SK-N-SH (cell line): ENCODE measurements around the gene CCNO. TPM values are rescaled to one million over a fixed set of nuclear protein-coding genes. Genes with fewer than 3 reads are reported as not detected.

Source experiments
- CTCF ChIA-PET: fragments of 300-600, 350-600 bp; formaldehyde crosslinking; extraction: SDS; loops from one replicate; lab custom pipeline; 2021; lab: Yijun Ruan, JAX
- POLR2A ChIA-PET: fragments of 350-600 bp; sonication (Branson Sonifier 250); formaldehyde crosslinking; extraction: SDS; loops from one replicate; lab custom pipeline; 2020; ENCODE audit warnings: antibody characterized with exemption, inconsistent platforms; lab: Yijun Ruan, JAX
- DNase-seq: peaks from one replicate; pipeline ENCODE4 v3.0.0; 2012
- H2AFZ ChIP-seq: fragments of 200-600 bp; sonication (generic); 2 replicates; pipeline ENCODE4 v1.8.1; 2016; ENCODE audit warnings: antibody characterized with exemption, mild to moderate bottlenecking, low read depth
- H3F3A ChIP-seq: fragments of 200-600 bp; sonication (generic); replicated peaks from 2 replicates; pipeline ENCODE3; 2016; ENCODE audit warnings: antibody characterized with exemption, mild to moderate bottlenecking; ENCODE audit not compliant: insufficient read depth
- H3K27ac ChIP-seq, 2 experiments: fragments of 200-500 bp in 1 of 2; fragments of 200-600 bp in 1 of 2; sonication (Bioruptor generic) in 1 of 2; sonication (generic), shearing (Covaris generic) in 1 of 2; 2 replicates each; pipeline versions ENCODE4 v1.5.1 to v1.6.1; 2014 to 2016; ENCODE audit warnings: low read depth in 2 of 2, inconsistent platforms in 1 of 2, low read length in 1 of 2, mild to moderate bottlenecking in 1 of 2, mixed read lengths in 1 of 2
- H3K27me3 ChIP-seq: fragments of 200-600 bp; sonication (generic), shearing (Covaris generic); 2 replicates; pipeline ENCODE4 v1.6.1; 2016; ENCODE audit warnings: mixed run types; ENCODE audit not compliant: insufficient read depth
- H3K36me3 ChIP-seq, 2 experiments: fragments of 200-500 bp in 1 of 2; fragments of 200-600 bp in 1 of 2; sonication (Bioruptor generic) in 1 of 2; sonication (generic) in 1 of 2; replicated peaks in 1 of 2; 2 replicates each; pipeline versions ENCODE3 to v1.5.1; 2014 to 2016; ENCODE audit warnings: low read length in 1 of 2, mild to moderate bottlenecking in 1 of 2; ENCODE audit not compliant: insufficient read depth in 2 of 2, control insufficient read depth in 1 of 2
- H3K4me1 ChIP-seq, 2 experiments: fragments of 200-500 bp in 1 of 2; fragments of 200-600 bp in 1 of 2; sonication (Bioruptor generic) in 1 of 2; sonication (generic), shearing (Covaris generic) in 1 of 2; 2 replicates each; pipeline versions ENCODE4 v1.5.1 to v1.6.1; 2014 to 2016; ENCODE audit warnings: low read depth in 1 of 2, low read length in 1 of 2, mixed run types in 1 of 2; ENCODE audit not compliant: insufficient read depth in 2 of 2, control insufficient read depth in 1 of 2
- H3K4me2 ChIP-seq: fragments of 200-600 bp; sonication (generic), shearing (Covaris generic); 2 replicates; pipeline ENCODE4 v1.6.1; 2017; ENCODE audit warnings: mixed run types
- H3K4me3 ChIP-seq, 2 experiments: fragments of 200-500 bp in 1 of 2; fragments of 200-600 bp in 1 of 2; sonication (Bioruptor generic) in 1 of 2; sonication (generic), shearing (Covaris generic) in 1 of 2; 2 replicates each; pipeline versions ENCODE4 v1.5.1 to v1.8.1; 2014 to 2016; ENCODE audit warnings: low read depth in 2 of 2, inconsistent platforms in 1 of 2, low read length in 1 of 2, mild to moderate bottlenecking in 1 of 2, mixed read lengths in 1 of 2, moderate library complexity in 1 of 2
- H3K79me2 ChIP-seq: fragments of 200-600 bp; sonication (generic); 2 replicates; pipeline ENCODE4 v1.8.1; 2017; ENCODE audit warnings: mild to moderate bottlenecking; ENCODE audit not compliant: insufficient read depth
- H3K9ac ChIP-seq: fragments of 200-600 bp; sonication (generic); 2 replicates; pipeline ENCODE4 v1.6.1; 2017; ENCODE audit warnings: mixed run types
- H3K9me2 ChIP-seq: fragments of 200-600 bp; sonication (generic); 2 replicates; pipeline ENCODE4 v1.6.1; 2017; ENCODE audit warnings: mixed run types
- H3K9me3 ChIP-seq: fragments of 200-600 bp; sonication (generic); 2 replicates; pipeline ENCODE4 v1.6.1; 2017; ENCODE audit warnings: mixed run types, mild to moderate bottlenecking, moderate library complexity
- H4K20me1 ChIP-seq: fragments of 200-600 bp; sonication (generic); 2 replicates; pipeline ENCODE4 v1.6.1; 2017; ENCODE audit warnings: mild to moderate bottlenecking, mixed run types; ENCODE audit not compliant: insufficient read depth
- CHD2 ChIP-seq: fragments of 150-350 bp; IDR thresholded peaks from 2 replicates; pipeline ENCODE4 v1.6.1; 2018; ENCODE audit warnings: low read length; ENCODE audit not compliant: partially characterized antibody
- GABPA ChIP-seq: IDR thresholded peaks from 2 replicates; pipeline ENCODE4 v1.4.0; 2012; ENCODE audit warnings: low read depth, mild to moderate bottlenecking
- GATA2 ChIP-seq: sonication (generic); formaldehyde crosslinking; IDR thresholded peaks from 2 replicates; pipeline ENCODE4 v1.5.0; 2020; ENCODE audit warnings: mild to moderate bottlenecking, missing genetic modification reagents
- JUND ChIP-seq: IDR thresholded peaks from 2 replicates; pipeline ENCODE4 v1.4.0; 2012
- MXI1 ChIP-seq: IDR thresholded peaks from 2 replicates; pipeline ENCODE4 v1.6.1; 2012; ENCODE audit warnings: mild to moderate bottlenecking, low read depth, low read length, improper control_type of control experiment
- NRF1 ChIP-seq: IDR thresholded peaks from 2 replicates; pipeline ENCODE4 v1.6.1; 2012; ENCODE audit warnings: low read depth, mild to moderate bottlenecking, low read length
- PBX3 ChIP-seq: IDR thresholded peaks from 2 replicates; pipeline ENCODE4; 2012
- POLR2AphosphoS5 ChIP-seq: IDR thresholded peaks from 2 replicates; pipeline ENCODE4 v1.6.1; 2012; ENCODE audit warnings: low read depth, low read length
- REST ChIP-seq: IDR thresholded peaks from 2 replicates; pipeline ENCODE4 v1.6.1; 2012; ENCODE audit warnings: mild to moderate bottlenecking, low read depth, low read length, moderate library complexity
- SMC3 ChIP-seq: IDR thresholded peaks from 2 replicates; pipeline ENCODE4 v1.6.1; 2012; ENCODE audit warnings: low read depth, low read length, improper control_type of control experiment
- TAF1 ChIP-seq: IDR thresholded peaks from 2 replicates; pipeline ENCODE4 v1.6.1; 2012; ENCODE audit warnings: low read depth, mild to moderate bottlenecking, low read length, moderate library complexity, borderline replicate concordance
- TEAD4 ChIP-seq: IDR thresholded peaks from 2 replicates; pipeline ENCODE4 v1.4.0; 2012; ENCODE audit warnings: mild to moderate bottlenecking, borderline replicate concordance; ENCODE audit not compliant: insufficient read depth
- YY1 ChIP-seq: IDR thresholded peaks from 2 replicates; pipeline ENCODE4 v1.4.0; 2012; ENCODE audit warnings: low read depth, mild to moderate bottlenecking
- WGBS: methylation state at CpG from one replicate; pipeline ENCODE4 v1.1.6; 2017; ENCODE audit warnings: low lambda C conversion rate; 5-methylcytosine and 5-hydroxymethylcytosine counted together
- polyA plus RNA-seq, 3 experiments: library from polyadenylated mRNA; depleted of rRNA; stranded (reverse); fragments of >200 nt; gene quantifications; 2 replicates each; pipeline ENCODE4 v1.2.3, GENCODE V29; 2012
- TF ChIP-seq, protein P1 (sequence below): IDR thresholded peaks from 2 replicates; pipeline ENCODE4 v1.4.0; 2012; ENCODE audit warnings: low read depth

The CCNO gene
- polyA plus RNA-seq, 1 of the 3 experiments (the other 2 are of a cell fraction) = not detected

DNA sequence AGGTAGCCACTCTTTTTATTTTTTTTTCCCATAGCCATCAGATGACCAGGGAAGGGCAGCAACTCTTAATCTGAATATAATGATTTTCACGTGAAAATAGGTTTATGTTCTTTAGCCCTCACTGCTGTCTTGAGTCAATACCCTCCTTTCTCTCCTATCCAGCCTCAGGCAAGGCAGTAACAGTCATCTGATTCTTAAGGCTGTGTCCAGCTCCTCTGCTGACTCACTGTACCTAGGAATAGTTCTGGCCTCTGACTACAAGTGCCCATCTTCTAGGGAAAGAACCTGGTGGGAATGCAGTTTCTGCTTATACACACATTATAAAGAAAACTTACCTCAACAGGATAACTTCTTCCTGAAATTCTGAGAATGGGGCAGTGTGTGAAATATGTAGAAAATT is 43.4 kb upstream of the CCNO start:
- H3K36me3 ChIP-seq = peaks cover 58 to 72% of the 10 kb centered on the region in 2 experiments
- DNase-seq = no peak
- H3F3A ChIP-seq = peaks cover 8% of the 10 kb centered on the region
- no peaks in the 10 kb centered on the region for H3K9me2 ChIP-seq
- H2AFZ ChIP-seq = no peak overlapping the region
- no peak overlapping the region for H3K4me2 ChIP-seq
- ChIA-PET POLR2A (no interaction called here), CTCF (no interaction called here)
- no peaks in the 10 kb centered on the region for H3K4me1 ChIP-seq
- H3K9ac ChIP-seq = no peak overlapping the region
- H3K4me3 ChIP-seq = no peak overlapping the region
- H3K27ac ChIP-seq = no peak overlapping the region
- H3K79me2 ChIP-seq = no peaks in the 10 kb centered on the region
- WGBS = 87% methylated on average over 1 of the region's 1 CpG
- H3K9me3 ChIP-seq = no peaks in the 10 kb centered on the region
- TF ChIP-seq GABPA = no peak
- no peak for TF ChIP-seq REST
- TF ChIP-seq, protein P1, sequence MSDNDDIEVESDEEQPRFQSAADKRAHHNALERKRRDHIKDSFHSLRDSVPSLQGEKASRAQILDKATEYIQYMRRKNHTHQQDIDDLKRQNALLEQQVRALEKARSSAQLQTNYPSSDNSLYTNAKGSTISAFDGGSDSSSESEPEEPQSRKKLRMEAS = no peak
- TF ChIP-seq NRF1 = no peak
- no peak for TF ChIP-seq CHD2
- TF ChIP-seq POLR2AphosphoS5 = no peak
- no peak for TF ChIP-seq JUND
- TF ChIP-seq TAF1 = no peak
- no peak for TF ChIP-seq TEAD4
- TF ChIP-seq YY1 = no peak
- no peak for TF ChIP-seq SMC3
- TF ChIP-seq GATA2 (CRISPR knock-in tag) = no peak
- TF ChIP-seq PBX3 = no peak
- no peak for TF ChIP-seq MXI1
- TF ChIP-seq, all 33 proteins: peak for 0
- H3K27me3 ChIP-seq = no peaks in the 10 kb centered on the region
- no peaks in the 10 kb centered on the region for H4K20me1 ChIP-seq

GRCh38 chr5:55258339-55258738 is 24.9 kb upstream of the CCNO start:
- ChIA-PET POLR2A (no interaction called here), CTCF (no interaction called here)
- no peak overlapping the region for H3K9ac ChIP-seq
- no peaks in the 10 kb centered on the region for H4K20me1 ChIP-seq
- no peaks in the 10 kb centered on the region for H3K9me2 ChIP-seq
- H3K4me3 ChIP-seq = no peak overlapping the region
- no peak overlapping the region for H3K4me2 ChIP-seq
- no peak for DNase-seq
- H3K36me3 ChIP-seq = peaks cover 74 to 80% of the 10 kb centered on the region in 2 experiments
- no peaks in the 10 kb centered on the region for H3K79me2 ChIP-seq
- TF ChIP-seq NRF1 (no peak), TEAD4 (no peak)
- TF ChIP-seq, all 33 proteins: peak for 0
- Histone ChIP-seq H3K27me3 (no peaks in the 10 kb centered on the region), H3K4me1 (no peaks in the 10 kb centered on the region), H3K9me3 (no peaks in the 10 kb centered on the region), H3K27ac (no peak overlapping the region), H3F3A (peaks cover 4% of the 10 kb centered on the region), H2AFZ (no peak overlapping the region)
- WGBS = 91% methylated on average over 3 of the region's 3 CpGs
